GM12892 (cell line): ENCODE measurements around the gene KRTAP2-4.

ENCODE experiments used
- POLR2AphosphoS5 ChIP-seq: IDR thresholded peaks from 2 replicates; pipeline ENCODE4 v1.6.1; 2011; ENCODE audit warnings: low read depth, low read length, control low read depth
- TAF1 ChIP-seq: IDR thresholded peaks from 2 replicates; pipeline ENCODE4 v1.6.1; 2011; ENCODE audit warnings: low read depth, mild to moderate bottlenecking, control low read depth, low read length, borderline replicate concordance

GRCh38 chr17:41098042-41098441 is 32.4 kb upstream of the KRTAP2-4 start, which contains the start of gene KRTAP4-8:
- TF ChIP-seq POLR2AphosphoS5 (no peak), TAF1 (no peak)
